Brain pericyte (primary cell): ENCODE measurements around the gene BMS1.
"Not testable (repeated sequence)": the region's sequence is repeated elsewhere in the genome, so short reads cannot be mapped to it uniquely, and the experiment has no call there.

Experiments used
- DNase-seq: peaks from one replicate; pipeline ENCODE4 v3.0.0-alpha.2; 2012; ENCODE audit warnings: low read depth, low spot score

BMS1 gene

DNA sequence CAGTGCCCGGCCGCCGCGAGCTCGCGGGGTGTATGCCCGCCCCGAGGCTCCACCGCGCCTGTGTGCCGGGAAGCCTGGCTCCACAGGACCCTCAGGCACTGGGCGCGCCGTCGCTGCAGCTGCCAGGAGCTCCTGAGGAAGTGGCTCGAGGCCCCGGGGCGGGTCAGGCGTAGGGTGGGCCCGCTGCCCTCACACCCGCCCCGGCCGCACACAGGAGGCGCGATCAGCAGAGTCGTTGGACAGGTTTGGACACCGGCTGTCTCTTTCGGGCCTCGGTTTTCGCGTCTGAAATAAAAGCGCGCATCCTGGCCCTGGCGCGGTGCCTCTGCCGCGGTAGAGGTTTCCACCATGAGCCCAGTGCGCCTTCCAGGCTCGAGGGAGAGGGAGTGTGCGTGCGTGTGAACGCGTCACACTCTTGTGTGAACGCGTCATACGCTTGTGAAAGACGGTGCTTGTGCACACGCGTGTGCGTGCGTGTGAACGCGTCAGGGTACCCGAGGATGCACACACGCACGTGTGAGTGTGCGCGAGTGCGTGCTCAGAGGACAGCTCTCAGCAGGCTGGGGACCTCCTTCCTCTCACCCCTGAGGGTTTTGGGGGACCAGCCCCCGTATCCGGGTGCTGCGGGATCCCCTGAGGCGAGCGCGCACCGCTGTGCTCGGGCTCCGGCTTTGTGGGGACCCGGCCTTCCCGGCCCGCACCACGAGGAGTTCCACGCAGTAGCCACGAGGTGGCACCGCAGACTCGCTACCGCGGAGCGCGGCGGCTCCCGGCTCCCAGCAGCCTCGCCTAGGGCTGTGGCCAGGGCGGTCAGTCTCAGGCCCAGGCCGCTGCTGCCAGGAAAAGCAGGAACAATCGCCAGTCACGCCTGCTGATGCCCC is 83.8 kb downstream of the BMS1 start:
- peak; percentile 10 for DNase-seq

DNA sequence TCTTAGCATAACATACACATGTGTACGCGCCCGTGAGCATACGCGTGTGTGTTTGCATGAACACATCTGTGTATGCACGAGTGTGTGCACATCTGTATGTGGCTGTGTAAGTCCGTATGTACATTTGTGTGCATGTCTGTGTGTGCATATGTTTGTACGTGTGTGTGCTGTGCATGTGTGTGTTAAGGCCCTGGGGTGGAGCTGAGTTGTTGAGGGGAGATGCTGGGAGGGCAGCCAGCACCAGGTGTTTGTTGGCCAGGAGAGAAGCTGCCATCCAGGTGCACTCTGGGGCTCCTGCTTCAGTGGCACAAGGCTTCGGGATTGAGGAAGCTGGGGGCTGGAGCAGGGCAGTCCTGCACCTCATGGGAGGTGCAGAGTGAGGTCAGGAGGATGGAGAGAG is 85.0 kb downstream of the BMS1 start:
- no peak for DNase-seq

DNA sequence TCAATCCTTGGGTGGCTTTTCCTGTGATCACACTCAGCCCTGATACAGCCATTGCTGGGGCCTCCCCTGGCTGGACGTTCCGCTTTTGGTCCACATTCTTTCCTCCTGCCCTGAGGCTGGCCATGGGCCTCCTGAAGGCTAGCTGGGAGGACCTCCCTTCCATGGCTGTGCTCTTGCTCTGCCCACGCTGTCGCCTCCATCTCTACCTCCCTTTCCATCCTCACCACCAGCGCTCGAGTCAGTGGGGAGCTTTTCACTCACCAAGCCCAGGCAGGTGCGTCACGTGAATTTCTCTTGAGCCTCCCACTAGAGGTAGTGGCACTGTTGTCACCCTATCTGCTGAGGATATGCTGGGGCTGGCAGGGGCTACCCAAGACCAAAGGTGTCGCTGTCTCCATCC is 85.9 kb downstream of the BMS1 start:
- no peak for DNase-seq

DNA sequence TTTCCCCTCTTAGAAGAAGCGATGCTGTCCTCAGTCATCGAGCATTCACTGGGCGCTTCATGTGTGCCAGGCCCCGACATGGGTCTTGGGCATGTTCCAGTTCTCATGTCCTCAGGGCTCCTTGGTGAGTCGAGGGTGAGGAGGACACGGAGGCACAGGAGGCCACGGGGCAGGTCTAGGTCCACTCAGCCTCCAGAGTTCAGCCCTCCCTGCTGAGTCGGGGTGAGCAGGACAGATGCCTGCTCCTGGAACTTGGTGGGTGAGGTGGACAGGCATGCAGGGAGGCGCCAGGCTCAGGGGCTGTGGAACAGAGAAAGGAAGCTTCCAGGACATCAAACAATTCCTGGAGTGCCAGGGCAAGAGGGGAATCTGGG is 87.4 kb downstream of the BMS1 start:
- no peak for DNase-seq

DNA sequence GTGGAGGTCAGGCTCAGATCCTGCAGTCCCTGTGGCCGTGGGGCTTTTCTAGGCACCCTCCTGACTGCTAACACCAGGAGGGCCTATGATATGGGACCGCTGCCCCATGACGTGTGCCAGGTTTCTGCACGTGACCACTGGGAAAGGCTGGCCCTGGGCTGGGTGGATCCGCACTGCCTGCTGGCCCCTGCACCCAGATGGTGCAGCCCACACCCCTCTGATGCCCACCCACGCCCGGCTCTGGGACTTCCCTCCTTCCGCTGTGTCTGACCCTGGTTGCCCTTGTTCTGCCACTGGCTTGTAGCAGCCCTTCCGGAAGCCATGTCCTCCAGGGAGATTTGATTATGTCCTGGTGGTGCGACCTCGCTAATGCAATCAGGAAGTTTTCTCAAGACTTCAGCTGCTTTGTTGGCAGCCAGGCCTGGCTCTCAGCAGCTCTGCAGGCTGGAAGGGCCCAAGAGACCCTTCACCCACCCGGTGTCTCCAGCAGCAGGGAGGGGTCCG is 88.6 kb downstream of the BMS1 start:
- DNase-seq, result not testable (repeated sequence)

DNA sequence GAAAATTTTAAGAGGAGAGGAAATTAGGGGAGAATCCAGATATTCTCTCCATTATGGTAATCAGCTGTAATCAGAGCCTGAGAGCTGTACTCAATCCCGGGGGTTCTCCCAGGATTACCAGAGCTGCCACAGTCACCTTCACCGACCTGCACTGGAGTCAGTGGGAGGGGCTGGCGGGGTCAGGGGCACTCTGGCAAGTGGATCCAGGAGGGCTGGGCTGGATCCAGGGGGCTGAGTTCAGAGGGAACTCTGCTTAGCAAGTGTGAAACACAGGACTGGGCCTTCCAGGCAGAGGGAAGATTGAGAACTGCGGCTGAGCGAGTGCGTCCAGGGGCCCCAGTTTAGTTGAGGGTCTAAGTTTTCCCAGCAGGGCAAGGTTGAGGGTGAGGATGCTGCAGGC is 89.2 kb downstream of the BMS1 start:
- DNase-seq, result no peak

DNA sequence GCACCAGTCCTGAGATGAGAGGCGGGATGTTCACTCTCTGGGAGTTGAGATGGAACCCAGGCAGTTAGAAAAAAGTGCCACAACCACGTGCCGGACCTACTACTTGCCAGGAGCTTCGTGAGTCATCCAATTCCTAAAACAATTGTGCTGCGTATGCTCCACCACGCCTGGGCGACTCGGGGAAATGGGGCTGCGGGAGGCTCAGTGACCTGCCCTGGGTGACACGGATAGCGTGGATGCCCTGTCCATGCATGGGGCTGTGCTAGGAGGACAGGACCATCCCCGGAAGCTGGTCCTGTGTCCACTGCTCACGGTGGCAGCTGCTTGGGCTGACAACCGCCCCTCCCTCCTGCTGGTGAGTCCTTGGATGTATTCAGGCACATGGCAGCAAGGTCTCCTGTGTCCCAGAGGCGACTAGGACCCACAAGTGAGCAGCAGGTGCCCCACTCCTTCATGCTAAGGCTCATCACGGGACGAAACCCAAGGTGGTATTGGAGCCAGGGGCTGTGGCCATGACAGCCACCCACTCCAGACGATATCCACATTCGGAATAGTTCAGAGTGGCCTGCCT is 90.4 kb downstream of the BMS1 start:
- no peak for DNase-seq

DNA sequence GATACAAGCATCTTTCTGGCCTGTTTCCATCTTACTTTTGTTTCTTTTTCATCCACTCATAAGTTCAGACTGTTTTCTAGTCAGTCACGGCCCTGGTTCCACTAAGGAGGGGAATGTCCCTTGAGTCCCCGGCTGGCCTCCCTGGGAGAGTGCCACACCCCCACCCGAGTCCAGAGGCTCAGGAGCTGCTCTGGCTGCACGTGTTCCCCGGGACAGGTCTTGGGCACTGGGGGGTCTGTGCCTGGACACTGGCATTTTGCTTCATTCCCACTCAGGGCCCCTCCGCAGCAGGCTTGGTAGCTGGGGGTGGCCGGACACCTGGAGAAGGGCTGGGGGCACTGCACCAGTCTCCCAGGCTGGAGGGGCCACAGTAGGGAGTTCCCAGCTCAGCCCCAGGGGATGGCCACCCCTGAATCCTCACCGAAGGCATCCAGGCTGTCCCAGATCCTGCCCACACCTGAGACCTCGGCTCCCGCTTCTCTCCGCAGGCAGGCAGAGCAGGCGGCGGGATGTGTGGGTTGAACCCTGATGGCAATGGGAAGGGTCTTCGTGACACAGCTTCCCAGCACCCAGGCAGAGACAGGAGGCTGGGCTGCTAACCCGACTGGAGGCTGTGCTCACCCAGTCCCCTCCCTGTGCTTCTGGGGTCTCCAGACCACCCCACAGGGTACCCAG is 92.3 kb downstream of the BMS1 start:
- no peak for DNase-seq

DNA sequence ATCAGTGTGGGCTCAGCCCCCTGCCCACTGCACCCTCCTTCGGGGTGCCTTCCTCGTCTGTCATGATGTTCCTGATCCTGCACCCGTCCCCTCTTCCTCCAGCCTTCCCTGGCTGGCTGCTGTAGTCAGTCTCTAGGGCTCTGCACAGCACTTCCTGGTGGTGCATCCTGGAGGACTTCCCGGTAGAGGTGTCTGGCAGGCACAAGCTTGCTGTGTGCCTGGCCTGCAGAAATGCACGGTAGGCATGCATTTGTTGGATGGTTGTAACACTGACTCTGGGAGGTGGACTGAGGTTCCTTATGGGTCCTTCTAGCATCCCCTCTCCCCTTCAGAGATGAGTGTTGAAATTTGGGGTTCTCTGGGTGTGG is 92.8 kb downstream of the BMS1 start:
- DNase-seq, result no peak

DNA sequence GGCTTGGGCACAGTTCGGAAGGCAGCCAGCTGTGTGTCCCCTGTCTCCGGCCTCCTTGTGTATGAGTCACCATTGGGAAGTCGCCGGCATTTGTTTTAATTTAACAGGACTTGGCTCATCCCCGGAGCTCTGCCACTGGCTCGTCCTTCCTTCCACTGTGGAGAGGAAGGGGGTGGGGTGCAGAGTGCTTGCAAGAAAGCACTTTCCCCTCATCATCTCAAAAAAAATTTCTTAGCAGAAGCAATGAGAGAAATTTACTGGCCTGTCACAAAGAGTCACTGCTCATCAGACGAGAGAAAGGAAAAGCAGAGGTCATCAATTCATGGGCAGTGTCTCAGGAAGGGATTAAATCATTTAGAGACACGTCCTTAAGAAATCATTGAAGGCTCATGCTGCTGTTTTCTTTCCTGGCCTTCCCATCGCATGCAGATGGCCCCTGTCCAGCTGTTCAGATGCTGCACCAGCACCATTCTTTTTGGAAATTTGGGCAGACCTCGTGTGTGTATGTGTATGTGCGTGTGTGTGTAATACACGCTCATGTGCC is 93.3 kb downstream of the BMS1 start:
- DNase-seq, result no peak

DNA sequence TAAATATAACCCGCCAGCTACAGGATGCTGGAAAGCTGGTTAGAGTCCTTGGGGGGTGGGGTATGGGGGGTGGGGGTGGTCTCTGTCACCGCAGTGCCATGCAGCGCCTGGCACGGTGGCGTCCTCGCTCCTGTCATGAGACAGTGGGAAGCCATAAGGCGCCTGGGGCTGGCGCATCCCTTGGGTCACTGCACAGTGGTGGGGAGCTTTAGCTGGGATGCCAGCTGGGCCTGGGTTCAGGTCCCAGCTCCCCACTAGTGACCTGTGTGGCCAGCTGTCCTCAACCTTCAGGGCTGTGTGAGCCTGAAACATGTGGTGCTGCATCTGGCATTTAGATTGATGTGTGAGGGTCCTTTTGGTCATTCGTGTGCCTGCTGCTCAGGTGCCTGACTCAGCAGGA is 93.9 kb downstream of the BMS1 start:
- DNase-seq, result no peak

DNA sequence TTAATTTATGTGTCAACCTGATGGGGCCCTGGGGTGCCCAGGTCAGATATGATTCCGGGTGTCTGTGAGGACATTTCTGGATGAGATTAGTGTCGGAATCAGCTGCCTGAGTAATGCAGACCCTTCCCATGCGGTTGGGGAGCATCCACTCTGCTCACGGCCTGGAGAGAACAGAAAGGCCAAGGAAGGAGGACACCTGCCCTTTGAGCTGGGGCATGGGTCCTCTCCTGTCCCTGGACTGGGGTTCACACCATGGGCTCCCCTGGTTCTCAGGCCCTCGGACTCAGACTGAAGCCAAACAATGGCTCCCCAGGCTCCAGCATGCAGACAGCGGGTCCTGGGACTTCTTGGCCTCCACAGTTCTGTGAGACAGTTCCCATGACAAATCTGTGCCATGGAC is 94.3 kb downstream of the BMS1 start:
- no peak for DNase-seq

DNA sequence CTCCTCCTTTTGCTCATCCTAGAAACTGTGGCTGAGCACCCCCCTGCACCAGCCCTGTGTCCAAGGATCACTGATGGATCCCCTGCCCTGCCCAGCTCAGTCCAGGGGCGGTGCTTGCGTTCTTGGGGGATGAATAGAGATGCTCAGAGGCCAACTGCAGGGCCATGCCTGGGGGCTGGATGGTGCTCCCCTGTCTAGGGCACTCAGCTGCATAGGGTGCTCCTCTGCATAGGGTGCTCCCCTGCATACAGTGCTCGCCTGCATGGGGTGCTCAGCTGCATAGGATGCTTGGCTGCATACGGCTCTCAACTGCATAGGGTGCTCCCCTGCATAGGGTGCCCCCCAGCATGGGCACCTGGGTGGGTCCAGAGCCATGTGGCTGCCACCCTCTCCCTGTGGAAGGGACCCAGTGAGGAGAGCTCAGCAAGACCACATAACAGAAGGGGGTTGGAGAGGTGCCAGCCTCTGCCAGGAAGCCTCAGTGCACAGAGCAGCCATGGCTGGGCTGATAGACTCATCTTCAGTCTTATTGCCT is 95.0 kb downstream of the BMS1 start:
- no peak for DNase-seq

DNA sequence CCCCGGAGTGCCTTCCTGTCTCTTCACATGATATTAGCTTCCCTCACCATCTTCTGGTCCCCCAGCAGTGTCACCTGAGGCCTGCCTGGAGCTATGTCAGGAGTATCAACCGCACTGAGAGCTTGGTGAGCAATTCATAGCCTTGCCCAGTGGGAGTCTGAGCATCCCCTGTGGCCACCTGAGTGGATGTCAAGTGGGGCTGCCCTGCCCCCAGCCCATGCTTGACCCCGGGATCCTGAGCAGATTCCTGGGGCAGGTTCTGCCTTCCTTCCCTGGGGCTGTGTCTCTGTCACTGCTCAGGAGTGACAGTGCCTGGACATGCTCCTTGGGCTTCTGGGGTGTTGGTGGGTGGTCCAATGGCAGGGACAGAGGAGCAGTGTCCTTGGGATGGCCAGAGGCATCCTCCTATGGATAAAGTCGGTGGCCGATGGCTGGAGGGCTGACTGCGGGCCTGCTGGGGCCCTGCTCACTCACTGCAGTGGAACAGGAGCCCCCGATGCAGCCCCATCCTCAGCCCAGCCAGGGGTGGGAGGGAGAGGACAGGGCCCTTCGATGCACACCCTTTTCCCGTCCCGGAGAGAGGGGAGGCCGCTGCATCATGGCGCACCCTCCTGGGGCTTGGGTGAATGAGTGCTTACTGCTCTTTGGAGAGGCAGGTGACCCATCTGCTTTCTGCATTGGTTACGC is 95.7 kb downstream of the BMS1 start:
- no peak for DNase-seq

DNA sequence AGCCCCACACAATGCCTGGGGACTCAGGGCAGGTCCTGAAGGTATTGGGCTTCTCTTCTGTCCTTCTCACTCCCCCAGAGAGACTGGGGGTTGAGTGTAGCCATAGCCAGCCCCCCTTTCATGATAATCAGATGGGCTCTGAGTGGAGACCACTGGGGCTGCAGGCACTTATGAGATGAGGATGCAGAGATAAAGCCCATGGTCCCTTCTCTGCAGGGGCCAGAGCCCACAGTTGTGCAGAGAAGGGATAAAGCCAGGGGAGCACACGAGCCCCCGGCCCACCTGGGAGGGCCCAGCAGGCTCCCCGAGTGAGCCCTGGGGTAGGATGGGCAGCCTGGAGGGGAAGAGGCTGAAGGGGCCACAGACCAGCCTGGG is 96.2 kb downstream of the BMS1 start:
- no peak for DNase-seq

DNA sequence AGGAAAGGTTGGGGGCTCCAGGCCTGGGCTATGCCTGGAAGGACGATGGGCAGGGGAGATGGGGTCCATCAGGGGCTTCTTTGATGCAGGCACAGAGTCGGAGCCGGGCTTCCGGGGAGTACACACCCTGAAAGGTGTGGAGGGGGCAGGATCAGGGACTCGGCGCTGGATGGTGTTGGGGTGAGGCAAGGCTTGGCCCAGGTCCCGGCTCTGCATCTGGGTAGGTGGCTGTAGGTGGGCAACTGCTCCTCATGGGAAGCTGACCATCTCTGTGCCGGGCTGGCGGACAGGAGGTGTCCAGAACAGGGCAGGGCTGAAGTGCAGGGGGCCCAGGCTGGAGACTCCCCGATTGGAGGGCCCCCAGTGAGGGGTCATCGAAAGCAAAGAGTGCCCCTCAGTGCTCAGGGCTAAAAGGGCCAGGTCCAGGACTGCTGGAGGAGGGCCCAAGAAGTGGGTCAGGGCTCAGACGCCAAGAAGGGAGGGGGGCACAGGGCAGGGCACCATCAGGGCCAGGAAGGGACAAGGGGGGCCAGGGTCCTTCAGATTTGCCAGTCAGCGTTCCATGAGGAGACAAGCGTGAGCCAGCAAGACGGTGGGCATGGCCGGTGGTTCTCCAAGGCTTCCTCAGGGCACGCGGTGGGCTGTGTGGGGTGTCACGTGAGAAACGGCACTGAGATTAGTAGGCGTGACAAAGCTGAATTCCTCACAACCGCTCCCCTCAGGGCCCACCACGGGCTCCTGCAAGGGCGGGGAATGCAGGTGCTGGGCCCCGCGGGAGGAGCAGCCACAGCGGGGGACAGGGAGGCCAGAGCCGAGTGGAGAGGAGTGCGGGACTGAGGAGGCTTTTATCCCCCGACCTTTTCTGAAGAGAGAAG is 97.0 kb downstream of the BMS1 start:
- DNase-seq, result no peak

DNA sequence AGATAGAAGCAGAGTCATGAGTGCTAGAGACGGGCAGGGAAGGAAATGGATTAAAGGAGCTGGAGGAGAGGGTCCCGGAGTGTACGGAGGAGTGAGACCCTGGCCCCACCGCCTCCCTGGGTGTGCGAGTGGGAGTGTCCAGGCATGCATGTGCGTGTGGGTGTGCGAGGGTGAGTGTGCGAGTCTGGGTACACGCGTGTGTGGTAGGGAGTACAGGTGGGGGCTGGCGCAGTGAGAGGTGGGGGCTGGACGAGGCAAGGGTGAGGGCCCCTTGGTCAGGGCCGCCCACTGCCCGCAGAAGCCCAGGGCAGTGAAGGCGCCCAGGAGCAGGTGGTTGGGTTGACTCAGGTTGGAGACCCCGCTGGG is 97.6 kb downstream of the BMS1 start:
- no peak for DNase-seq

DNA sequence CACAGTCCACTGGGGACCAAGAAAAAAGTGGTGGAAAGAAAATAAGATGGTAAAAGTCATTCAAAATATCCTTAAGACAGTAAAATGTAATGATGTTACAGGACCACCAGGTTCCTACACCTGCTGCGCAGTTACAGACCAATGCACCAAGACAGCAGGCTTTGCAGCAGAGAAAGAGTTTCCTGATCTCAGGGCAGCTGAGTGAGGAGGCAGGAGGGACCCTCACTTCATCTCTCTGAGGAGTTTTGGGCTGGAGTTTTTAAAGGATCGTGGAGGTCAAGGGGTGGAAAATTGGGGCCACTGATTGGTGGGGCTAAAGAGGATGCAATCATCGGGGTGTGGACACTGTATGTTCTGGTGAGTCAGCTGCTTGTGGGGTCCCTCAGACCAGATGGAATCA is 100.0 kb downstream of the BMS1 start:
- no peak for DNase-seq
